ENCODE results near the gene TEP1.

Gene TEP1

DNA sequence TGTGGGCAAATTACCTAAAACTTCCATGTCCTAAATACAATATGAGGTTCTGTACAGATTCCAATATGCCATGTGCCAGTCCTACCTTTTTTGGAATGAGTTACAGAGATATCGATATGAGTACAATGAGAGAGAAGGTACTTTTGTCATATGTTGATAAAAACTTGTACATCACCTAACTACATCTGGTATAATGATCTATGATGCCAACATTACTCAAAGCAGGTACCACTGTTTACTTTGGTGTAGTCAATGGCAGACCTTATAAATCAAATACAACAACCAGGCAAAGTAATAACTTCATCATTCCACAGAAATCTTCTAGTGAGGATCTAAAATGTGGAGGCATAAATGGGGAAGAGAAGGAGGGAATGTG lies 12.7 kb downstream of the TEP1 start:
- Histone ChIP-seq H3F3A (ENCODE audit: insufficient read depth) (no peaks in the 10 kb centered on the region), H3K9me2 (replicated peaks; ENCODE audit: insufficient read depth, low read length) (no peaks in the 10 kb centered on the region), H3K27ac (ENCODE audit: low read depth, low read length) (no peak overlapping the region), H3K79me2 (ENCODE audit: insufficient read depth, low read length) (no peaks in the 10 kb centered on the region), H3K9me3 (ENCODE audit: insufficient read depth, low read length) (no peaks in the 10 kb centered on the region), H3K9ac (ENCODE audit: low read length) (no peak overlapping the region), H3K36me3 (ENCODE audit: low read length) (no peaks in the 10 kb centered on the region; the same call in 1 of the 2 replicates), H2AFZ (ENCODE audit: low read depth, low read length, severe bottlenecking) (no peak overlapping the region), H3K4me3 (ENCODE audit: insufficient read depth, low read length, poor library complexity, severe bottlenecking) (no peak overlapping the region), H3K27me3 (ENCODE audit: low read length) (no peaks in the 10 kb centered on the region), H4K20me1 (ENCODE audit: low read depth, low read length) (no peaks in the 10 kb centered on the region), H3K4me2 (ENCODE audit: low read depth, low read length, poor library complexity, severe bottlenecking) (no peak overlapping the region)
- no peak for TF ChIP-seq EZH2phosphoT487 (conservative IDR thresholded peaks at IDR 0.05; ENCODE audit: low read length)
- no peak for TF ChIP-seq CTCF (IDR thresholded peaks at IDR 0.05; ENCODE audit: insufficient read depth, low read length, poor library complexity, severe bottlenecking)

DNA sequence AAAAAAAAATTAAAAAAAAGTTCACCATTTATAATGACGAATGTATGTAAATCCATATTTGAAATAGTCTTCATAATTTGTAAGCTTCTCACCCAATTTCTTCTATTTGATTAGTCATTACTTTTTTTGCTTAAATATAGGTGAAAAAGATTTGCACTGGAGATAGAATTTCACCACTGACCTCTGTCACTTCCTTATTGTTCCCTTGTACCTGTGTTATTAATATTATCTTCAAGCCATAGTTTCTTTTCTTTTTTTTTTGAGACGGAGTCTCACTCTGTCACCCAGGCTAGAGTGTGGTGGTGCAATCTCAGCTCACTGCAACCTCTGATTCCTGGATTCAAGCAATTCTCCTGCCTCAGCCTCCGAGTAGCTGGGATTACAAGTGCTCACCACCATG lies 15.8 kb downstream of the TEP1 start:
- H3K9me2 ChIP-seq (replicated peaks; ENCODE audit: insufficient read depth, low read length) = no peaks in the 10 kb centered on the region
- H3K9ac ChIP-seq (ENCODE audit: low read length) = no peak overlapping the region
- no peaks in the 10 kb centered on the region for H3K27me3 ChIP-seq (ENCODE audit: low read length)
- H3K27ac ChIP-seq (ENCODE audit: low read depth, low read length) = no peak overlapping the region
- TF ChIP-seq EZH2phosphoT487 (conservative IDR thresholded peaks at IDR 0.05; ENCODE audit: low read length) (no peak), CTCF (IDR thresholded peaks at IDR 0.05; ENCODE audit: insufficient read depth, low read length, poor library complexity, severe bottlenecking) (no peak)
- no peaks in the 10 kb centered on the region for H3K79me2 ChIP-seq (ENCODE audit: insufficient read depth, low read length)
- peaks cover 2% of the 10 kb centered on the region; the same call in 1 of the 2 replicates for H3K36me3 ChIP-seq (ENCODE audit: low read length)
- H4K20me1 ChIP-seq (ENCODE audit: low read depth, low read length) = no peaks in the 10 kb centered on the region
- no peak overlapping the region for H3K4me3 ChIP-seq (ENCODE audit: insufficient read depth, low read length, poor library complexity, severe bottlenecking)
- no peak overlapping the region for H3K4me2 ChIP-seq (ENCODE audit: low read depth, low read length, poor library complexity, severe bottlenecking)
- H3K9me3 ChIP-seq (ENCODE audit: insufficient read depth, low read length) = no peaks in the 10 kb centered on the region
- no peak overlapping the region for H2AFZ ChIP-seq (ENCODE audit: low read depth, low read length, severe bottlenecking)
- H3F3A ChIP-seq (ENCODE audit: insufficient read depth) = no peaks in the 10 kb centered on the region

DNA sequence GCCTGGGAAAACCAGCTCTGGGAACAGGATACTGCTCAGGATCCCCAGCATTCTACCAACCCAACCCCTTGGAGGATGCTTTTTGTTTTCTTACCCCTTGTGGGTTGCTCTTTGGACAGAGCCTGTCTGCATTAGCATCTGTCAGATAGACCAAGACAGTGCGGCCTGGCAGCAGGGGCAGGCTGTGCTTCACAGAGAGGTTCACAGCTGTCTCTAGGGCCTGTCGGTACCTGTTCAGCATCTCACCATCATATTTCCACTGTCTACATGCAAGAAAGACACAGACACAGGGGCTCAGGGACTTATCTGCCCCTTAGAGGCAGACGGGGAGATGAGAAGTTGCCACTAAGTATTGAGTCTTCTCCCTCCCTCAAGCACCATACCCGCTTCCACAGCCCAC lies 21.8 kb downstream of the TEP1 start:
- no peak overlapping the region for H2AFZ ChIP-seq (ENCODE audit: low read depth, low read length, severe bottlenecking)
- no peak overlapping the region for H3K4me2 ChIP-seq (ENCODE audit: low read depth, low read length, poor library complexity, severe bottlenecking)
- TF ChIP-seq EZH2phosphoT487 (conservative IDR thresholded peaks at IDR 0.05; ENCODE audit: low read length) = no peak
- TF ChIP-seq CTCF (IDR thresholded peaks at IDR 0.05; ENCODE audit: insufficient read depth, low read length, poor library complexity, severe bottlenecking) = no peak
- no peaks in the 10 kb centered on the region for H3K9me3 ChIP-seq (ENCODE audit: insufficient read depth, low read length)
- no peaks in the 10 kb centered on the region for H3F3A ChIP-seq (ENCODE audit: insufficient read depth)
- H3K36me3 ChIP-seq (ENCODE audit: low read length) = peaks cover 6% of the 10 kb centered on the region; the same call in 1 of the 2 replicates
- H4K20me1 ChIP-seq (ENCODE audit: low read depth, low read length) = no peaks in the 10 kb centered on the region
- no peaks in the 10 kb centered on the region for H3K9me2 ChIP-seq (replicated peaks; ENCODE audit: insufficient read depth, low read length)
- H3K79me2 ChIP-seq (ENCODE audit: insufficient read depth, low read length) = no peaks in the 10 kb centered on the region
- H3K9ac ChIP-seq (ENCODE audit: low read length) = no peak overlapping the region
- H3K27me3 ChIP-seq (ENCODE audit: low read length) = no peaks in the 10 kb centered on the region
- no peak overlapping the region for H3K4me3 ChIP-seq (ENCODE audit: insufficient read depth, low read length, poor library complexity, severe bottlenecking)
- H3K27ac ChIP-seq (ENCODE audit: low read depth, low read length) = no peak overlapping the region

Data from SU-DHL-6 (cell line).